Panc1 (cell line): ENCODE measurements around the gene ROBO3.

Experiments
- POLR2AphosphoS5 ChIP-seq: IDR thresholded peaks from 2 replicates; pipeline ENCODE4 v1.6.1; 2012; ENCODE audit warnings: mild to moderate bottlenecking, low read depth, low read length, moderate library complexity
- SIN3A ChIP-seq: IDR thresholded peaks from 2 replicates; pipeline ENCODE4 v1.6.1; 2012; ENCODE audit warnings: low read depth, mild to moderate bottlenecking, low read length, moderate library complexity, borderline replicate concordance; ENCODE audit not compliant: insufficient read depth
- TCF7L2 ChIP-seq: IDR thresholded peaks from 2 replicates; pipeline ENCODE4 v1.6.1; 2011; ENCODE audit warnings: mild to moderate bottlenecking, low read depth, low read length, inconsistent platforms
- TF ChIP-seq, protein P1 (sequence below): fragments of 450-650 bp; IDR thresholded peaks from 2 replicates; pipeline ENCODE4 v1.5.1; 2017; ENCODE audit warnings: mild to moderate bottlenecking
- TF ChIP-seq, protein P2 (sequence below), 2 experiments: IDR thresholded peaks; 2 replicates each; pipeline ENCODE4 v1.6.1; 2011 to 2012; ENCODE audit warnings: low read depth in 2 of 2, control low read depth in 1 of 2, low read length in 1 of 2, mild to moderate bottlenecking in 1 of 2, moderate library complexity in 1 of 2; ENCODE audit not compliant: insufficient read depth in 1 of 2

DNA sequence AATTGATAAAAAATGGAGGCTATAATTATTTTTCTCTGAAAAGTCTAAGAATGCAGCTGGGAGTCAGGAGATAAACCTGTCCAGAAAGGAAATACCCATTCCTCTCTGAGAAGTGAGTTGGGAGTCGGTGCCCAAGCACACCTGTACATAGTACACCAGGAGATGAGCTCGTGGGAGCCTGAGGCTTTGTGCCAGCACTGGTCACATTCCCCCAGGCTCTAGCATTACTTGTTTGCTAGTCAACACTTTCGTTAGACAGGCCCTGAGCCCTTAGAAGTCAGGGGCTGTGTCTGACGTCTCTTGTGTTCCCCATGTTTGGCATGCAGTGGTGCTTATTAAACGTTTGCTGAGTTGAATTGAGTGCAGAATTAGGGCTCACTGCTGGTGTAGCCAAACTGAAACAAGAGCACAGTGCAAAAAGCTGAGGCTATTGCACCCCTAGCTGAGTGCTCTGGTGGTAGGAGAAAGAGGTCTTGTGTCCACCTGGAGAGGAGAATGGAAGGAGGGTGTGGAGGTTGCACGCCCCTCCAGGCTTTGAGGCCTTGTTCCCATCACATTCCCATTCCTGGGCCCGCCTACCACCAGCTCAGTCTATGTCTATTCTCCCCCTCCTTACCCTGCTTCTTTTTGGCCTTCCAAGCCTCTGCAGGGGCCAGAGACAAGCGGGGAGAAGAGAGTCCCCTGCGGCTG lies 25.6 kb downstream of the ROBO3 start:
- TF ChIP-seq, protein P1, sequence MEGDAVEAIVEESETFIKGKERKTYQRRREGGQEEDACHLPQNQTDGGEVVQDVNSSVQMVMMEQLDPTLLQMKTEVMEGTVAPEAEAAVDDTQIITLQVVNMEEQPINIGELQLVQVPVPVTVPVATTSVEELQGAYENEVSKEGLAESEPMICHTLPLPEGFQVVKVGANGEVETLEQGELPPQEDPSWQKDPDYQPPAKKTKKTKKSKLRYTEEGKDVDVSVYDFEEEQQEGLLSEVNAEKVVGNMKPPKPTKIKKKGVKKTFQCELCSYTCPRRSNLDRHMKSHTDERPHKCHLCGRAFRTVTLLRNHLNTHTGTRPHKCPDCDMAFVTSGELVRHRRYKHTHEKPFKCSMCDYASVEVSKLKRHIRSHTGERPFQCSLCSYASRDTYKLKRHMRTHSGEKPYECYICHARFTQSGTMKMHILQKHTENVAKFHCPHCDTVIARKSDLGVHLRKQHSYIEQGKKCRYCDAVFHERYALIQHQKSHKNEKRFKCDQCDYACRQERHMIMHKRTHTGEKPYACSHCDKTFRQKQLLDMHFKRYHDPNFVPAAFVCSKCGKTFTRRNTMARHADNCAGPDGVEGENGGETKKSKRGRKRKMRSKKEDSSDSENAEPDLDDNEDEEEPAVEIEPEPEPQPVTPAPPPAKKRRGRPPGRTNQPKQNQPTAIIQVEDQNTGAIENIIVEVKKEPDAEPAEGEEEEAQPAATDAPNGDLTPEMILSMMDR: no peak
- TF ChIP-seq POLR2AphosphoS5: no peak
- no peak for TF ChIP-seq TCF7L2
- TF ChIP-seq, protein P2, sequence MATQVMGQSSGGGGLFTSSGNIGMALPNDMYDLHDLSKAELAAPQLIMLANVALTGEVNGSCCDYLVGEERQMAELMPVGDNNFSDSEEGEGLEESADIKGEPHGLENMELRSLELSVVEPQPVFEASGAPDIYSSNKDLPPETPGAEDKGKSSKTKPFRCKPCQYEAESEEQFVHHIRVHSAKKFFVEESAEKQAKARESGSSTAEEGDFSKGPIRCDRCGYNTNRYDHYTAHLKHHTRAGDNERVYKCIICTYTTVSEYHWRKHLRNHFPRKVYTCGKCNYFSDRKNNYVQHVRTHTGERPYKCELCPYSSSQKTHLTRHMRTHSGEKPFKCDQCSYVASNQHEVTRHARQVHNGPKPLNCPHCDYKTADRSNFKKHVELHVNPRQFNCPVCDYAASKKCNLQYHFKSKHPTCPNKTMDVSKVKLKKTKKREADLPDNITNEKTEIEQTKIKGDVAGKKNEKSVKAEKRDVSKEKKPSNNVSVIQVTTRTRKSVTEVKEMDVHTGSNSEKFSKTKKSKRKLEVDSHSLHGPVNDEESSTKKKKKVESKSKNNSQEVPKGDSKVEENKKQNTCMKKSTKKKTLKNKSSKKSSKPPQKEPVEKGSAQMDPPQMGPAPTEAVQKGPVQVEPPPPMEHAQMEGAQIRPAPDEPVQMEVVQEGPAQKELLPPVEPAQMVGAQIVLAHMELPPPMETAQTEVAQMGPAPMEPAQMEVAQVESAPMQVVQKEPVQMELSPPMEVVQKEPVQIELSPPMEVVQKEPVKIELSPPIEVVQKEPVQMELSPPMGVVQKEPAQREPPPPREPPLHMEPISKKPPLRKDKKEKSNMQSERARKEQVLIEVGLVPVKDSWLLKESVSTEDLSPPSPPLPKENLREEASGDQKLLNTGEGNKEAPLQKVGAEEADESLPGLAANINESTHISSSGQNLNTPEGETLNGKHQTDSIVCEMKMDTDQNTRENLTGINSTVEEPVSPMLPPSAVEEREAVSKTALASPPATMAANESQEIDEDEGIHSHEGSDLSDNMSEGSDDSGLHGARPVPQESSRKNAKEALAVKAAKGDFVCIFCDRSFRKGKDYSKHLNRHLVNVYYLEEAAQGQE (IDR thresholded peaks at IDR 0.05; ENCODE audit: insufficient read depth in 1 of 2, low read depth in 2 of 2, low read length in 1 of 2): no peak
- TF ChIP-seq SIN3A: no peak
